Breast epithelium (tissue), 4 donors: Measurements from ENCODE around the gene MYCN. TPM values are rescaled to one million over a fixed set of nuclear protein-coding genes. Genes with fewer than 3 reads are reported as not detected.

Experiments used
- DNase-seq, 2 donors: peaks; one replicate each; pipeline ENCODE4 v3.0.0-alpha.2; 2019; ENCODE audit warnings: low spot score in 2 of 2
- H3K27ac ChIP-seq, 2 donors: fragments of 200-600 bp; sonication (generic) in 1 of 2; one replicate each; pipeline ENCODE4 v1.5.1; 2016 to 2019; ENCODE audit warnings: mild to moderate bottlenecking in 1 of 2
- H3K27me3 ChIP-seq, 2 donors: fragments of 200-600 bp; sonication (generic) in 1 of 2; one replicate each; pipeline versions ENCODE4 v1.5.1 to v1.6.0; 2017 to 2019; ENCODE audit warnings: control low read depth in 1 of 2, mild to moderate bottlenecking in 1 of 2
- H3K36me3 ChIP-seq: fragments of 200-600 bp; one replicate; pipeline ENCODE4 v1.5.1; 2019
- H3K4me1 ChIP-seq, 2 donors: fragments of 200-600 bp; sonication (generic); one replicate each; pipeline ENCODE4 v1.5.1; 2016 to 2019; ENCODE audit warnings: control low read depth in 1 of 2
- H3K4me3 ChIP-seq, 3 donors: fragments of 200-600 bp; sonication (generic); 1 replicate in 2 of 3; 2 replicates in 1 of 3; pipeline ENCODE4 v1.5.1; 2016 to 2019; ENCODE audit warnings: mild to moderate bottlenecking in 3 of 3, moderate library complexity in 2 of 3
- H3K9me3 ChIP-seq, 2 donors: fragments of 200-600 bp; sonication (generic) in 1 of 2; one replicate each; pipeline ENCODE4 v1.5.1; 2016 to 2019; ENCODE audit warnings: control low read depth in 1 of 2
- POLR2A ChIP-seq: fragments of 450-650 bp; IDR thresholded peaks from one replicate; pipeline ENCODE4 v1.6.1; 2016; ENCODE audit warnings: antibody characterized with exemption, mild to moderate bottlenecking, moderate library complexity
- POLR2AphosphoS5 ChIP-seq, 3 donors: sonication (generic); formaldehyde crosslinking; IDR thresholded peaks; one replicate each; pipeline ENCODE4 v1.6.1; 2017; ENCODE audit warnings: antibody characterized with exemption in 3 of 3
- intact Hi-C: fragments of 100-400 bp; cut with DNase I; formaldehyde crosslinking; loops from one replicate; pipeline ENCODE4 v1.15.1; 2023; ENCODE audit warnings: low total_unique reads
- total RNA-seq, 3 donors: library from RNA; depleted of rRNA; stranded (reverse); fragments of >200 nt; gene quantifications; one replicate each; pipeline ENCODE4 v1.1.0, GENCODE V29; 2016
- TF ChIP-seq, protein P1 (sequence below), 3 donors: fragments of 450-650 bp; IDR thresholded peaks; one replicate each; pipeline ENCODE4 v1.5.1; 2016 to 2017; ENCODE audit warnings: antibody characterized with exemption in 3 of 3, mild to moderate bottlenecking in 3 of 3, moderate library complexity in 3 of 3

Gene MYCN
- total RNA-seq, 3 donors from 2014 or later = 0.32 to 0.98 (median 0.59) TPM

DNA sequence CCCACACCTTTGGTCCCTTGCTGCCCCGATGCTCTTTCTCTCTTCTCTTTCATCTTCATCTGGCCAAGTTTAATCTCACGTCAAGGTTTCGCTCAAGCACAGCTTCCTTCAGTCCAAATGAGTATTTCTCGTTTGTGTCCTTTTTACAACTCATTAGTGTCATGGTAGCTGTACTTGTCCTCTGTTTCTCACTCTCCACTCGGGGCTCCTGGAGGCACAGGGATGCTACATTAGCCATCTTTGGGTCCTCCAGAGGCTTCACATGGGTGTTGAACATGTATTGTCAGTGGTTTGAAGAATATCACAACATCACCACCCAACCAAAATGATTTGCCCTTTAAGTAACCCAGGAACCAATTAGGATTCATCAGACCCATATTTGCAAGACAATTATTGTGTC is 30.4 kb downstream of the MYCN start:
- intact Hi-C loops = no loop called here
- H3K27me3 ChIP-seq = peaks cover 0 to 4% of the 10 kb centered on the region in 2 donors

DNA sequence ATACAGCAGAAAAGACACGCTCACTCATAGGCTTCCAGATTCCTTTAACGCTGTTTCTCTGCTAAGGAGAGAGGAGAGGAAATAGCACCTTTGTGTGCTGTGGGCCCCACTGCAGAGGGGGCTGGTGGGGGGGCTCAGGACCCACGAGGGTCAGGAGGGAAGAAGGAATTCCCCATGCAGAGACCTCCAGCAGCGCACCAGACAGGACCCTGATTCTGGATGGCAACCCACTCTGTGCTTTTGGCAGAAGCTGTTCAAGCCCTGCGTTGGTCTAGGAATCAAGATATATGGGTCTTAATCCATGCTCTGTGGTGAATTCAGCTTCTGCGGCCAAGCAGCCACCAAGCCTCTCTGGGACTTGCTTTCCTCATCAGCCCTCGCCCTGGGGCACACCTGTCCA is 31.0 kb downstream of the MYCN start:
- Histone ChIP-seq H3K9me3 (no peaks in the 10 kb centered on the region), H3K27me3 (peaks cover 0 to 4% of the 10 kb centered on the region in 2 donors), H3K36me3 (no peaks in the 10 kb centered on the region), H3K4me3 (no peak overlapping the region), H3K27ac (no peak overlapping the region), H3K4me1 (no peaks in the 10 kb centered on the region)
- no peak for DNase-seq
- intact Hi-C loops = no loop called here
- no peak for TF ChIP-seq POLR2A
- TF ChIP-seq, protein P1, sequence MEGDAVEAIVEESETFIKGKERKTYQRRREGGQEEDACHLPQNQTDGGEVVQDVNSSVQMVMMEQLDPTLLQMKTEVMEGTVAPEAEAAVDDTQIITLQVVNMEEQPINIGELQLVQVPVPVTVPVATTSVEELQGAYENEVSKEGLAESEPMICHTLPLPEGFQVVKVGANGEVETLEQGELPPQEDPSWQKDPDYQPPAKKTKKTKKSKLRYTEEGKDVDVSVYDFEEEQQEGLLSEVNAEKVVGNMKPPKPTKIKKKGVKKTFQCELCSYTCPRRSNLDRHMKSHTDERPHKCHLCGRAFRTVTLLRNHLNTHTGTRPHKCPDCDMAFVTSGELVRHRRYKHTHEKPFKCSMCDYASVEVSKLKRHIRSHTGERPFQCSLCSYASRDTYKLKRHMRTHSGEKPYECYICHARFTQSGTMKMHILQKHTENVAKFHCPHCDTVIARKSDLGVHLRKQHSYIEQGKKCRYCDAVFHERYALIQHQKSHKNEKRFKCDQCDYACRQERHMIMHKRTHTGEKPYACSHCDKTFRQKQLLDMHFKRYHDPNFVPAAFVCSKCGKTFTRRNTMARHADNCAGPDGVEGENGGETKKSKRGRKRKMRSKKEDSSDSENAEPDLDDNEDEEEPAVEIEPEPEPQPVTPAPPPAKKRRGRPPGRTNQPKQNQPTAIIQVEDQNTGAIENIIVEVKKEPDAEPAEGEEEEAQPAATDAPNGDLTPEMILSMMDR (IDR thresholded peaks at IDR 0.05) = no peak

More for the DNA sequence above, 30.4 kb downstream of the MYCN start:
- Histone ChIP-seq H3K27ac (no peak overlapping the region), H3K4me3 (no peak overlapping the region), H3K9me3 (no peaks in the 10 kb centered on the region), H3K36me3 (no peaks in the 10 kb centered on the region), H3K4me1 (no peaks in the 10 kb centered on the region)
- TF ChIP-seq POLR2A (no peak), POLR2AphosphoS5 (IDR thresholded peaks at IDR 0.05) (no peak)
- TF ChIP-seq, protein P1 (IDR thresholded peaks at IDR 0.05) = no peak
- DNase-seq = no peak

DNA sequence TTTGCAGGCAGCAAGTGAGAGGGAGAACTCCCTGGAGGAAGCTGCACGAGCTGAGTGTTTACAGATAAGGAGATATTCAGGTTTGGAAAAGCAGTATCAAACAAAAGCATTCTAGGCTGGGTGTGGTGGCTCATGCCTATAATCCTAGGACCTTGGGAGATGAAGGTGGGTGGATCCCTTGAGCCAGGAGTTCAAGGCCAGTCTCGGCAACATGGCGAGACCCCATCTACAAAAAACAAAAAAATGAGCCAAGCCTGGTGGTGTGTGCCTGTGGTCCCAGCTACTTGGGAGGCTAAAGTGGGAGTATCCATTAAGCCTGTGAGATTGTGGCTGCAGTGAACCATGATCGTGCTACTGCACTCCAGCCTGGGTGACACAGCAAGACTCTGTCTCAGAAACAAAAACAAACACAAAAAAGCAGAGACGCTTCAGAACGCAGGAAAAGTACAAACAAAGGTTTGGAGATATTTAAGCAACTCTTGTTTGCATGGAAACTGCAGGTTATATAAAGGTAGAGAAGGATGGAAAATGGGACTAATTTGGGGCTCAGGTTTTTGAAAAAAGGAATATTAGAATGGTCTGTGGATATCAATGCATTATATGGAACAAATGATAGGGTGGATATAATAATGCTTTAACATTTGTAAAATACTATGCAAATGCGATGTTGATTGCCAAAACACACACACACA is 31.6 kb downstream of the MYCN start:
- intact Hi-C loops = no loop called here
- Histone ChIP-seq H3K36me3 (no peaks in the 10 kb centered on the region), H3K27me3 (peaks cover 0 to 4% of the 10 kb centered on the region in 2 donors), H3K4me1 (no peaks in the 10 kb centered on the region), H3K9me3 (no peaks in the 10 kb centered on the region), H3K27ac (no peak overlapping the region), H3K4me3 (no peak overlapping the region)
- no peak for DNase-seq
- TF ChIP-seq POLR2AphosphoS5 (IDR thresholded peaks at IDR 0.05) = no peak
- TF ChIP-seq POLR2A = no peak
- TF ChIP-seq, protein P1 (IDR thresholded peaks at IDR 0.05) = no peak

DNA sequence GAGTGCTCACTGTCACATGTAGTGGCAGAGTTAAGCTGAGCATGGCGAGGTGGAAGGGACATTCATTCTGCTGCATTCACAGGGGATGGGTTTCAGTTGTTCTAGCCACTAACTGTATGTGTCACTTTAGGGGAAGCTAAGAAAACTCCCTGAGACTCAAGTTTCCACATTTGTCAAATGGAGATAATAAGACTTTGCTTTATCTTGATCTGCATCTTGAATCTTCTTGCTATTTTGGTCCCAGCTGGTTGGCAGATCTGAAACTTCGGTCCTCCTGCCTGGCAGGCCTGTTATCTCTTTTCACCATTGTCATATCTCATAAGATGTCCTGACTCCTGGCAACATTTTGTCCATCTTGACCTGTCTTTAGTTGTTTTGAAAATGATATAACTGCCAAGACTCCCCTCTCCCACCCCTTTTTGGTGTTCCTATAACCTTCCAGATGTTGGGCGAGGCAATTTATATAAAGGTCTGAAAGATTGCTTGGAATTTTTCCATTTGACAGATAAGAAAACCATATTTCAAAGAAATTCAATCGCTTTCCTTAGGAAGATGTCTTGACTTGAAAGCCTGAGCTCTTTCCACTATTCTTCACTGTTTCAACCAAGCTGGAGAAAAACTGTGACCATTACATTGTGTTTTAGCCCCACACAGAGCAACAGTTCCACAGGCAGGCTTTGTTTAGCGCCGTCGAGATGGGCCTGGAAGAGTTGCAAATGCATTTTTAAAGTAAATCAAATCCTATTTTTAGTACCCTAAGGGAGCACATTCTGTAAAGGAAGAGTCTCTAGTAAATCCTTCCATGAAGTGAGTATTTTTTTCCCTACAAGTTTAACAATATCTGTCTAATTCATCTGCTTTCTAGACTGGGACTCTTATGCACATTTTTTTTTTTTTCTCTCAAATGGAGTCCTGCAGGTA is 33.4 kb downstream of the MYCN start:
- no peaks in the 10 kb centered on the region for H3K9me3 ChIP-seq
- peaks cover 0 to 4% of the 10 kb centered on the region in 2 donors for H3K27me3 ChIP-seq
- H3K4me3 ChIP-seq = no peak overlapping the region
- no peak overlapping the region for H3K27ac ChIP-seq
- no peak for DNase-seq
- no peaks in the 10 kb centered on the region for H3K36me3 ChIP-seq
- intact Hi-C loops = no loop called here
- no peaks in the 10 kb centered on the region for H3K4me1 ChIP-seq
- no peak for TF ChIP-seq POLR2A
- TF ChIP-seq, protein P1 (IDR thresholded peaks at IDR 0.05) = no peak
- TF ChIP-seq POLR2AphosphoS5 (IDR thresholded peaks at IDR 0.05) = no peak
